NCI-H2196 treated with DMSO at 0.1 percent for 48 hours (cell line): ENCODE measurements around the gene MRPL20.

Experiments used
- DNase-seq: peaks from one replicate; lab custom pipeline; 2025; ENCODE audit not compliant: unreplicated experiment; lab: John Stamatoyannopoulos, UW

Gene MRPL20

DNA sequence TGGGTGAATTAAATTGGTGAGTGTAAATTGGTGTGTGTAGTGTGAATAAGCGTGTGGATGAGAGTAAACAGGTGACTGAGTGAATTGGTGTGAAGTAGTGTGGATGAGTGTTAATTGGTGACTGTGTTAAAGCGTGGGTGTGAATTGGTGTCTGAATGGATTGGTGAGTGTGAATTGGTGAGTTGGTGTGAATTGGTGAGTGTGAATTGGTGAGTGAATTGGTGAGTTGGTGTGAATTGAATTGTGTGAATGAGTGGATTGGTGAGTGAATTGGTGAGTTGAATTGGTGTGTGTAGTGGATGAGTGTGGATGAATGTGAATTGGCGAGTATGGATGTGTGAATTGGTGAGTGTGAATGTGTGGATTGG lies 40.4 kb downstream of the MRPL20 start:
- no peak for DNase-seq

DNA sequence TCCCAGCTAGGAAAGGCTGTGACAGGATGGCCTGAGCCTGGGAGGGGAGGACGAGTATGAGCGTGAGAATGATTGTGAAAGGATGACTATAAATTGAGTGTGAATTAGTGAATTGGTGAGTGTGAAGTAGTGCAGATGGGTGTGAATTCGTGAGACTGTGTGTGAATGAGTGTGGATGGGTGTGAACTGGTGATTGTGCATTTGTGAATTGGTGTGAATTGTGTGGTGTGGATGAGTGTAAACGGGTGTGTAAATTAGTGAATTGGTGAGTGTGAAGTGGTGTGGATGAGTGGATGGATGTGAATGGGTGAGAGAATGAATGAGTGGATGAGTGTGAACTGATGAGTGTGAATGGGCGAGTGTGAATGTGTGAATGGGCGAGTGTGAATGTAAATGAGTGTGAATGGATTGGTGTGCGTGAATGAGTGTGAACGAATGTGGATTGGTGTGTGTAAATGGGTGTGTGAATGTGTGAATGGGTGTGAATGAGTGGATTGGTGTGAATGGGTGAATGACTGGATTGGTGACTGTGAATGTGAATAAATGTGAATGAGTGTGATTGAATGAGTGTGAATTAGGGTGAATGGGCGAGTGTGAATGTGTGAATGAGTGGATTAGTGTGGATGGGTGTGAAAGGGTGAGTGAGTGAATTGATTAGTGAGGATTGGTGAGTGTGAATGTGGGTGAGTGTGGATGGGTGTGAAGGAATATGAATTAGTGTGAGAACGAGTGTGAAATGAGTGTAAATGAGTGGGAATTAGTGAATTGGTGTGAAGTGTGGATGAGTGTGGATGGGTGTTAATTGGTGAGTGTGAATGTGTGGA lies 41.0 kb downstream of the MRPL20 start:
- DNase-seq = no peak

DNA sequence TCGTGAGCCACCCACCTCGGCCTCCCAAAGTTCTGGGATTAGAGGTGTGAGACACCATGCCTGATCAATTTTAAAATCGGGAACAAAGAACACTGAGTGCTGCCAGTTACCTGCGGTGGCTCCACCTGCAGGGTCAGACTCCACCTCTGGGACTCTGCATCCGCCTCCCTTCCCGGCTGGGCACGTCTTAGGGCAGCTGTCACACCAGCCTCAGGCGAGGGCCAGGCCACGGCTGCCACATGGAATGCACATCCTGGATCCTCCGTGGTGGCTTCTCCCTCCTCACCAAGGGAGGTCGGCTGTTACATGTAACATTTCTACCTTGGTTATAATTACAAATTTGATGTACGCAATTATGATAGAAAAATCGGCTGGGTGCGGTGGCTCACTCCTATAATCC lies 42.8 kb downstream of the MRPL20 start:
- DNase-seq = no peak

DNA sequence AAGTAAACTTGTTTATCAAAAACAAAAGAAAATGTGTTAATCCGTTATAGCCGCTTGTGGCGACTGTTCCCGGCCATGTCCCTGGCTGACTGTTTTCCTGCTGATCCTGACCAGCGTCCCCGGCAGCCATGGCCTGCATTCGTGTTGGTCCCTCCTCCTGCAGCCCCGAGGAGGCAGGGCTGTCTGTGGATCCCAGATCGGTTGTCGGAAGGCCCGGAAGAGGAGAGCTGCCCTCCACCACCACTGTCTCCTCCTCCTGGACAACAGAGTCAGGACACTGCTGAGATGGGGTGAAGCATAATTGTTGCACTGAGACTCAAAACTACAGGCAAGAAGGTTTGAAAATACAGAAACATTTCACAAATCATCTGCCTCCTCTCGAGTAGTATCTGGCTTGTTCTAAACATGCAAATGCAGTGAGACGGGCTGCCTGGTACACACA lies 45.1 kb downstream of the MRPL20 start:
- no peak for DNase-seq

DNA sequence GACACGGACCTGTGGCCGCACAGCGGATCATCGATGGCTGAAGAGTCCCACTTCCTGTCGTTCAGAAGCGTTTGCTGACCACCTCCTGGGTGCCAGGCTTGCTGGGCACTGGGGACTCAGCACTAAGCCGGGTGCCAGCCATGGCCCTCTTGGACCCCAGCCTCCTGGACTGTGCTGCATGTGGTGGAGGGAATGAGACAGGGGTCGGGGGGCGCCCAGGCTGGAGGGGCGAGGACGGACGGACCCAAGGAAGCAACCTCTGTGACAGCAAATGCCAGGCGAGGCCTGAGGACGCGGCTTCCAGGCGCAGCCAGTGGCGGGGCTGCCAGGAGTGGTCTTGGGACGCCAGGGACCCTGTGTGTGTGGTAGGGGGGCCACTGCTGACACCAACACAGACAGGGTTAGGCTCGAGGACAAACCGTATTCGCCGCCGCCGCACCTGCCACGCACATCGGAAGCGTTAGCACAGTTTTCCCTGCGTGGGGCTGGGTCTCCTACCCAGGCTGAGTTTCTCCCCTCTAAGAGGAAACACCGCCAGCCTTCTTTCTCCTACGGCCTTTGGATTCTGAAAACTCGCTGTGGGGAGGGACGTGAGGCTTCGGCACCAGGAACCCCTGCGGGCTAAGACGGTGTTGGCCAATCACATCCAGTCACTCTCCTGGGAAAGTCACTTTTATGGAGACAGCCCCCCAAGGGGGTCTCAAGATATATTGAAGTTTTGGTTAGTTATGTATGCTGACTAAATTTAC lies 45.7 kb downstream of the MRPL20 start:
- DNase-seq = no peak

DNA sequence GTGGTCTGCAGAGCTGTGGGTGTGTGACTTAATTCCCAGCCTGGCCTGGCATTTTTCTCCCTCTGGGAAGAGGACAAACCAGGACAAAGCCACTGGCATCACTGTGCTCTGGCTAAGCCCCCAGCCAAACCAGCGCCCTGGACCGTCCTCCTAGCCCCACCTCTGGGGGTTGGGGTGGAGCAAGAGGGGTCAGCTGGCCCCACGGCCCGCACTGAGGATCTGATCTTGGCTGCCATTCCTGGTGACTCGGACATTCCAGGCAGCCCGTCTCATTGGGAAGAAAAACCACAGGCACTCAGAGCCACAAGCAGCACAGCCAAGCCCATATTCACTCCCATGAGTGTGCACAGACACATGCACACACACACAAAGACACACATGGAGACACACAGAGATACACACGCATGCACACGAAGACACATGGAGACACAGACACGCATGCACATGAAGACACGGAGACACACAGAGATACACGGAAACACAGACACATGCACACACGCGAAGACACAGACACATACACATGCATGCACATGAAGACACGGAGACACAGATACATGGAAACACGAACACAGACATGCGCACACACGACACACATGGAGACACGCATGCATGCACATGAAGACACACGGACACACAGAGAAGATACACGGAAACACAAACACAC lies 46.5 kb downstream of the MRPL20 start:
- DNase-seq = no peak

DNA sequence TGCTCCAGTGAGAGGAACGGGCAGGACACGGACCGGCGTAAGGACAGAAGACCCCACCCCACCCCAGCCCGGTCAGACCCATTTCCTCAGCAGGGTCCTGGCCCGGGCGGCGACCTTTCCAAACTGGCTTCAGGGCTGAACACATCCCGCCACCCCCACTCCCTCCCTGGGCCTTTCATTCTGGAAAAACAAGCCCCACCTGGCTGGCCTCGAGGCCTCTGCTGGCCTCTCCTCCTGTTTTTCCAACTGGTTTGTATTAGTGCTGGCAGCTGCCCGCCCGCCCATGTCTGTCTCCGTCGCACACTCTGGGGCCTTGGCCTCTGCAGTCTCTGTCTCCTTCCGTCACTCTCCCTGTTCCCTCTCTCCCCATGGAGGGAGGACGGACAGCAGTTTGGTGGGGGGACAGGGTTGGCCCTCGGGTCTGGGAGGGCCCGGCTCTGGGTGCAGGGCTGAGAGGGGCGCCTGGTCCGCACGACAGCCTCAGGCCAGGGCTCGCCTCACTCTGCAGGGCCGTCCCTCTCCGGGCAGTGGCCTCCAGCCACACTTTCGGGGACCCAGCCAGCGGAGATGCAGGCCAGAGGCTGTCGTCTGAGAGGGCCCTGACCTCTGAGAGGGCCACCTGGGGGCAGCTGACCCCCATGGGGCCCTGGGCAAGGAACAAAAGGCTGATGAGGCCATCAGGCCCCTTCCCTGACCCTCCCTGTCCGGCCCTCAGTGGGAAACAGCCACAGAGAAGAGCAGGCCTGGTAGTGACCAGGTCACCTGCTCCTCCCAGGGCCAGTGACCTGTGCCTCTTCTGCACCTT lies 47.2 kb downstream of the MRPL20 start:
- no peak for DNase-seq

DNA sequence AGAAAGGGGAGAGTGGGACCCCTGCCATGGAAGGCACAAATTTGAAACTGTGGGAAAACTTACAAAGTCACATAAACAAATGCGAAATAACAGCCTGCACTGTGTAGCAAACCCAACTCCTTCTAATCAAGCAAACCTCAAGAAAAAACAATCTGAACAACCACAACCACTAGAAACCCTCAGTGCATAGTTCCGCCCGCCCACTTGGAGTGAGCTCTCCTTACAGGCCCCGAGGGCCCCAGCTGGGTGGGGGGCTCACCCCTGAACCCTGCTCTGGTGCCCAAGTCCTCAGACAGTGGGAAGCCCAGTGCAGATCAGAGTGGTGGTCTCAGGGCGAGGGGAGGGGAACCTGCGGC lies 47.8 kb downstream of the MRPL20 start:
- no peak for DNase-seq

DNA sequence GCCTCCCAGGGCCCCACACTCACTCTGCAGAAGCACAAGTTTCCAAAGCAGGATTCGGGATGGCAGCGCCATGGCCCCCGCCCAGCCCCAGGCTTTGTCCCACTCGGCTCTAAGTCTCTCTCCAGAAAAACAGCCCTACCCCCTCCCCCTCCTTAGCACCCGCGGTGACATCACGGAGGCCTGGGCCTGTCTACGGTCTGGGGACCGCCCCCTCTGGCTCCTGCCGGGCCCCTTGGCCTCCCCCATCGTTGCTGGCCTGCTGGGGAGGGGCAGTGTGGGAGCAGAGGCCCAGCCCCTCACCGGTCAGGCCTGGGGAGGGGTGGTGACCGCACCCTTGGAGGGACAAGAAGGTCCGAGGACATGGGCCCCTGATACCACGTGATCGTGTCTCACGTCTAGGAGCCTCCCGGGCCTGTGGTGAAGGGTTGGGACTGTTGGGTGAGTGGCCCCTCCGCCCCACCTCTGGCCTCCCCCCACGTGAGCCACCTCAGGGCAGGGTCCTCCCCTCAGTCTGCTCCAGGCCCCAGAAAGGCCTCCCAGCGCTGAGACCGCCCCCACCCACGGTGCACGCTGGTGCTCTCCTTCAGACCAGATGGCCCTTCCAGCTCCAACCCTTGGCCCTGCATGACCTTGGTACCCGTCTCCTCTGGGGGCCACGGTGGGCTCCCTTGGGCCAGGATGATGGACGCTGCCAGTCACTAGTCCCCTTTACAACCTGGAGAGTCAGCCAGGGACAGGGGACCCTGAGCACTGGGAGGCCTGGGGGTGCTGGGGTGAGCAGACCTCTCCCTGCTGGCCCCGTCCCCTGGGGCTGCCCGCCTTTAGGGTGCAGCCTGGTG lies 48.4 kb downstream of the MRPL20 start, which contains the start of gene MXRA8:
Gene MXRA8, minus strand, starts transcription at position 123 of the 839 bp plus-strand sequence. Its CDS starts 51 bp downstream, at position 72.
- no peak for DNase-seq

DNA sequence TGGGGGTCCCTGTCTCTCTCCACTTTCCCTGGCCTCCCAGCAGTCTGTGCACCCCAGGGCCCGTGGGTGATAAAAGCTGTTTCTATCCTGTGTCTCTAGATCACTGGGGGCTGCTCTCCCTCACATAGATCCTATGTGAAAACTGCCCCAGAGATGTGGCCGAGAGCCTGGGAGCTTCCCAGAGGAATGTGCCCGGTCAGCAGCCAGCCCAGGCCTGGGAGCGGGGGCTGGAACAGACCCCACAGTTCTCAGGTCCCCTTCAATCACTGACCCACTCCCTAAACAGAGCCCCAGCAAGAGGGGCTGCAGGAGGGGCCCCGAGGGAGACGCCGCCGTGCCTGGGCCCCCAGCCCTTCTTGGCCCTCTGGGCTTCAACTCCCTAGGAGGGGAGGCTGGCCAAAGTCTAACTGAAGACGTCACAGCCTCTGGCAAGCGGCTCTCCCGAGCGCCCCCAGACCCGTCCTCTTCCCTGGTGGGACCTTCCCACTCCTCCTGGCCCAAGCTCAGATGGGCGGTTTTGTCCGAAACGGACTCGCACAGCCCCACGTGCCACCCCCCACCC lies 49.1 kb downstream of the MRPL20 start:
- DNase-seq = no peak

DNA sequence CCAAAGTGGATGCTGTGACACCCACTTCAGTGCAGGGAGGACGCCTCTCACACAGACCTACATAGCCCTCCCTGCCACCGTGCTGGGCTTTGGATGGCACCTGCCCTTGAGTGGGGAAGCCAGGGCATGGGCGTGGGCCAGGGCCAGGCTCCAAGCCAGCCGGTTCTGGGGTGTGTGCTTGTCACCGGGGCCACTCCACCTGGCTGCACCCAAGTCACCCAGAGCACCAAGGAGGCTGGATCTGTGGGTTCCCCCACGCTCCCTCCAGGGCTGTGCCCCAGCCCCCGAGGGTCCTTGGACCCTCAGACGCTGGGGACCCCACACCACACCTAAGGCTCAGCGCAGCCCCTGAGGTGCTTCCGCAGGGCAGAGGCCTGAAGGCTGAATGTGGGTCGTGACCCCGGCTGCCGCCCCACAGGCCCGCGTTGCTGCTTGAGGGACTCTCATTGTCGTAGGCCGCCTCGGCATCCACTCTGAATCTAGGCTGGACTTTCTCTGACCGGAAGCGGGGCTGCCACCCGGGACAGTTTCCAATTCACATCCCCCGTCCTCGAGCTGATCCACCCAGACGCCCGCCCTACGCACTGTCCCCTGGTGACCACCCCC lies 50.2 kb downstream of the MRPL20 start:
- DNase-seq = no peak

DNA sequence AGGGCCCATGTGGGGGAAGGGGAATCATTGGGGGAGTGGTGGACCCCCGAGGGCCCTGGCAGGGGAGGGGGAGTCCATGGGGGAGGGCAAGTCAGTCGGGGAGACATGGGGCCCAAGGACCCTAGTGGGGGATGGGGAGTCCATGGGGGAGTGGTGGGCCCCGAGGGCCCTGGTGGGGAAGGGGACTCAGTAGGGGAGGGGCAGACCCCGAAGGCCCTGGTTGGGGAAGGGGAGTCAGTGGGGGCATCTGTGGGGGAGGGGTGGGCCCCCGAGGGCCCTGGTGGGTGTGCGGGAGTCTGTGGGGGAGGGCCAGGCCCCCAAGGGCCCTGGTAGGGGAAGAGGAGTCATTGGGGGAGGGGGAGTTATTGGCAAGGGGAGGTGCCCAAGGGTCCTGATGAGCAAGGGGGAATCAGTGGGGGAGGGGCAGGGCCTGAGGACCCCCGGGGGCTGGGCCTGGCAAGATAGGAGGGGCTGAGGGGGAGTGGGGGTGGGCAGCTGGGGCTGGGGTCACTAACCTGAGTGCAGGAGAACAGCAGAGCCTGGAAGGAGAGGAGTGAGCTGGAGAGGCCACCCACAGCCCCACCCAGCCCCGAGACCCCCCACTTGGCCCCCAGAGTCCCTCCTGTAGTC lies 50.8 kb downstream of the MRPL20 start:
- no peak for DNase-seq

DNA sequence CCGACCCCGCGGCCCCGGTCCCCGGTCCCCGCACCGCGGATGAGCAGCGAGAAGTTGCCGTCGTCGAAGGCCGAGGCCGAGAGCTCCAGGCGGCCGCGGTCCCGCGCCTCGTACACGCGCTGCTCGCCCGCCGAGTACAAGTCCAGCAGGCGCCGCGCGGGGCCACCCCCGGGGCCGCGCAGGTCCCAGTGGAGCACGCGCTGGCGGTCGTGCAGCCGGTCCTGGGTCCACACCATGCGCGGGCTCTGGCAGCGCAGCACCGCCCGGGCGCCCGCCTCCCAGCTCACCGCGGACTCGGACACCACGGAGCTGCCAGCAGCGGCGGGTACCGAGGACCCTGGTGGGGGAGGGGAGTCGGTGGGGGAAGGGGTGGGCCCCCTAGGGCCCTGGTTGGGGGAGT lies 51.7 kb downstream of the MRPL20 start:
- DNase-seq = peak; percentile 56

DNA sequence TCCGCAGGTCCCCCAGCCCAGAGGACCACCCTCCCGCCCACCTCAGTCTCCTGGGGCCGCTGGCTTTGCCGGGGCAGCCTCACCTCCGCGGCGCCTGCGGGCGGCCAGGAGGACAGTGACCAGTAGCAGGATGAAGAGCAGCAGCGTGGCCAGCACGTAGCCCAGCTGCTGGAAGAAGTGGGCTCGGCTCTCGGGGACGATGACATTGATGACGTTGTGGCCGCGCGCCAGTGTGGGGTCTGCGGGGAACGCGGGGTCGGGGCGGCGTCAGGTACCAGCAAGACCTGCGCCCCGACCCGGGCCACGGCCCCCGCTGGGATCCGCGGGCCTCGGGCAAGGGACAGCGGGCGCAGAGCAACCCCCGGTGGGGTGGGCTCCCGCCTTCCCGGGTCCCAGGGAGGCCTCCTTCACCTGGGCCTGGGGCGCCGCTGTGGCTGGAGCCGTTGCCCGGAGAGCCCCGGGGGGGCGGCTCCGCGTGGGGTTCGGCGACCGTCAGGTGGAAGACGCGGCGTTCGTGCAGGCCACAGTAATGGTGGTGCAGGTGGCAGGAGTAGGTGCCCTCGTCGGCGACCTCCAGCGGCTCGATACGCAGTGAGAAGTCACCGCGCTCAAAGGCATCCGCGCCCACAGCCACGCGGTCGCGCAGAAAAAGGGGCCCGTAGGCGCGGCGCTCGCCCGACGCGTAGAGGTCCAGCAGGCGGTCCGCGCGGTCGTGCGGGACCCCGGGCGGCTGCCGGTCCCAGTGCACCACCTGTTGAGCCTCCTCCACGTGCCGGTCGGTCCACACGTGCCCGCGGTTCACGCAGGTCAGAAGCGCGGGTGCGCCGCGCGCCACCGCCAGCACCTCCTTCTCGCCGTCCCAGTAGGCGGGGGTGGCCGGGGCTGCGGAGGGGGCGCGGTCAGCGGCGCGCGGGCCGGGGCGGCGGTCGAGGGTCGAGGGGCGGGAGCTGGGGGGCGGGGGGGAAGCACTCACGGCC lies 52.5 kb downstream of the MRPL20 start:
- DNase-seq = no peak

DNA sequence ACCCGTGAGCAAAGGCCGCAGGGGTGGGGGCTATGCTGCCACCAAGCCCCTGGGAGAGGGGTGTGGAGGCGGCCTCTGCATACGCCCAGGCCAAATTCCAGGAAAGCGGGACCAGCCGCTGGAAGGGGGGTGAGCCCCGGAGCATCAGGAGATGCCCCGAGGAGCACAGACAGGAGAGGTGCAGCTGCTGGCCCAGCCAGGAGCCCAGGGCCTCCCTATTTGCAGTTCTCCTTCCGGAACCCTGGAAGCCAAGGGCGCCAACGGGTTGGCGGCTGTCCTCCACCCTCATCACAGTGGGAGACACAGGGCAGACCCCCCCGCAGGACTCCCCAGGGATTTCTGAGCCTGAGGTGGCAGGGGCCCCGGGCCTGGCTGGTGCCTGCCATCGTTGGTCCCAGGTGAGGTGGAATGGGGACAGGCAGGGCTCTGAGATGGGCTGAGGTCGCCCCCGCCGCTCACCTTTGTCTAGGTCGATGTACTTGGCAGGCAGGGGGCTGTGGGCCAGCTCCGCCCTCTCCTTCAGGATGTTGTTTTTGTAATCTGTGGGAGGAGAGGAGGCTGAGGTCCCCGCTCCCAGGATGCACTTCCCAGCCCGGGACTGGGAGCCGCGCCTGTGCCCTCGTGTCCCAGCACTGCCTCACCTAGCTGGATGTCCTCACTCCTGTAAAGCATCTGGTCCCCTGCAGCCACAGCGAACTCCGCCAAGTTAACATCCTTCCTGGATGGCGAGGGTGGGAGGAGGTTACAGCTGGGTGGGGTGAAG lies 53.5 kb downstream of the MRPL20 start:
- no peak for DNase-seq

DNA sequence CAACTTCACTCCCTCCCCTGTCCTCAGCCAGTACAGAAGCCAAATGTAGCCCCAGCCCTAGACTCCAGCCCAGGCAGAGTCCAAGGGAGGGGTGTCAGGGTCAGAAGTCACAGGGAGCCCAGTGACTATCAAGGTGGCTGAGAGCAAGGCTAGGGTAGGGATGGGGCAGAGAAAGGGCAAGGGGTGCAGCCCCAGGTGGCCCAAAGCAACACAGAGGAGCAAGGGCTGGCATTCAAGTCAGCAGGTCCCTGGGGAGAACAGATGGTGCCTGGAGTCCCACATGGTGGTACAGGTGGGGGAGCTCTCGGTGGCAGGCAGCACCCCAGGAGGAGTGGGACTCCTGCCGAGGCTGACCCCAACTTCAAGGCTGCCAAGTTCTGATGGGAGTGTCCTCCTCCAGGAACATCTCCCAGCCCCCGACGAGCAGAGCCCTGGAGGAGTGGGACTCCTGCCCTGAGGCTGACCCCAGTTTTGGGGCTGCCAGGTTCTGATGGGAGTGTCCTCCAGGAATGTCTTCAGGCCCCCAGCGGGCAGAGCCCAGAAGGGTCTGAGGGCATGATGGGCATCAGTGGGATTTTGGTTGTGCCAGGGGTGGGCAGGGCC lies 54.2 kb downstream of the MRPL20 start:
- no peak for DNase-seq
